Measurements from ENCODE around the gene PML. TPM values are rescaled to one million over a fixed set of nuclear protein-coding genes. Genes with fewer than 3 reads are reported as not detected.
A peak's percentile ranks its signal among the peaks of the same experiment; 100 is the strongest.

PML gene
- total RNA-seq, 1 donor: 31.9 TPM

DNA sequence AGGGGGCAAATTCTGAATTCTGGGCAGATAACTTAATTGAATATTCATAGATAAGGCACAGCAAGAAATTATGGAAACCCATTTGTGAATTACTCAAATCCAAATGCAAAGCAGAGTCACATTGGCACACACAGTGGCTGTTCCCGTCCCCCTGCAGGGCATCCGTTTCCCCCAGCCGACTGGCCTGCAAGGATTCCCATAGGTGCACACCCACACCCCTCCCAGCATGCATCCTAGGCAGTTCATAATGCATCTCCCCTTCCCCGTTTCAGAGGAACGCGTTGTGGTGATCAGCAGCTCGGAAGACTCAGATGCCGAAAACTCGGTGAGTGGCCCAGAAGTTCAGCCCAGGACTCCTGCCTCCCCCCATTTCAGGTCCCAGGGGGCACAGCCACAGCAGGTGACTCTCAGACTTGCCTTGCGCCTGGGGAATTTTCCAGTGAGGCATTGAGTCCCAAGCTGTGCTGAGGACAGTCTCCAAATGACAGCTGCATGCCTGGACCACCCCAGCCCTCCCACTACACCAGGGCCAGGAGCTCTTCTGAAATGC lies 39.8 kb downstream of the PML start:
- DNase-seq (ENCODE audit: low read depth): no peak
- TF ChIP-seq, protein P1, sequence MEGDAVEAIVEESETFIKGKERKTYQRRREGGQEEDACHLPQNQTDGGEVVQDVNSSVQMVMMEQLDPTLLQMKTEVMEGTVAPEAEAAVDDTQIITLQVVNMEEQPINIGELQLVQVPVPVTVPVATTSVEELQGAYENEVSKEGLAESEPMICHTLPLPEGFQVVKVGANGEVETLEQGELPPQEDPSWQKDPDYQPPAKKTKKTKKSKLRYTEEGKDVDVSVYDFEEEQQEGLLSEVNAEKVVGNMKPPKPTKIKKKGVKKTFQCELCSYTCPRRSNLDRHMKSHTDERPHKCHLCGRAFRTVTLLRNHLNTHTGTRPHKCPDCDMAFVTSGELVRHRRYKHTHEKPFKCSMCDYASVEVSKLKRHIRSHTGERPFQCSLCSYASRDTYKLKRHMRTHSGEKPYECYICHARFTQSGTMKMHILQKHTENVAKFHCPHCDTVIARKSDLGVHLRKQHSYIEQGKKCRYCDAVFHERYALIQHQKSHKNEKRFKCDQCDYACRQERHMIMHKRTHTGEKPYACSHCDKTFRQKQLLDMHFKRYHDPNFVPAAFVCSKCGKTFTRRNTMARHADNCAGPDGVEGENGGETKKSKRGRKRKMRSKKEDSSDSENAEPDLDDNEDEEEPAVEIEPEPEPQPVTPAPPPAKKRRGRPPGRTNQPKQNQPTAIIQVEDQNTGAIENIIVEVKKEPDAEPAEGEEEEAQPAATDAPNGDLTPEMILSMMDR (IDR thresholded peaks at IDR 0.05; ENCODE audit: insufficient read depth, low read length): no peak
- no peak overlapping the region for H3K4me3 ChIP-seq (ENCODE audit: low read depth, low read length)

DNA sequence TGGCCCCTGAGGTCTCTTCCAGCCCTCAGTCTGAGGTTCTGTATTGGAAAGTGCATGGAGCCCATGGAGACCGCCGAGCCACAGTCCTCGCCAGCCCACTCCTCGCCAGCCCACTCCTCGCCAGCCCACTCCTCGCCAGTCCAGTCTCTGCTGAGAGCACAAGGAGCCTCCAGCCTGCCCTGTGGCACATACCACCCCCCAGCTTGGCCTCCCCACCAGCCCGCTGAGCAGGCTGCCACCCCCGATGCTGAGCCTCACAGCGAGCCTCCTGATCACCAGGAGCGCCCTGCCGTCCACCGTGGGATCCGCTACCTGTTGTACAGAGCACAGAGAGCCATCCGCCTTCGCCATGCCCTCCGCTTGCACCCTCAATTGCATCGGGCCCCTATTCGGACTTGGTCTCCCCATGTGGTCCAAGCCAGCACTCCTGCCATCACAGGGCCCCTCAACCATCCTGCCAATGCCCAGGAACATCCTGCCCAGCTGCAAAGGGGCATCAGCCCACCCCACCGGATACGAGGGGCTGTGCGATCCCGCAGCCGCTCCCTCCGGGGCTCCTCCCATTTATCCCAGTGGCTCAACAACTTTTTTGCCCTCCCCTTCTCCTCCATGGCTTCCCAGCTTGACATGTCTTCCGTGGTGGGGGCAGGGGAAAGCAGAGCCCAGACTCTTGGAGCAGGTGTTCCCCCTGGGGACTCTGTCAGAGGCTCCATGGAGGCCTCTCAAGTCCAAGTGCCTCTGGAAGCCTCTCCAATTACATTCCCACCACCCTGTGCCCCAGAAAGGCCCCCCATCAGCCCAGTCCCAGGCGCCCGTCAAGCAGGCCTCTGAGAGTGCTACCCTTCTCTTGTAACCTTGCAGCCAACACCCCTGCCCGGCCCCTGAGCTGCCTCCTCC lies 40.9 kb downstream of the PML start:
- no peak for DNase-seq (ENCODE audit: low read depth)
- TF ChIP-seq, protein P1 (IDR thresholded peaks at IDR 0.05; ENCODE audit: insufficient read depth, low read length): no peak

DNA sequence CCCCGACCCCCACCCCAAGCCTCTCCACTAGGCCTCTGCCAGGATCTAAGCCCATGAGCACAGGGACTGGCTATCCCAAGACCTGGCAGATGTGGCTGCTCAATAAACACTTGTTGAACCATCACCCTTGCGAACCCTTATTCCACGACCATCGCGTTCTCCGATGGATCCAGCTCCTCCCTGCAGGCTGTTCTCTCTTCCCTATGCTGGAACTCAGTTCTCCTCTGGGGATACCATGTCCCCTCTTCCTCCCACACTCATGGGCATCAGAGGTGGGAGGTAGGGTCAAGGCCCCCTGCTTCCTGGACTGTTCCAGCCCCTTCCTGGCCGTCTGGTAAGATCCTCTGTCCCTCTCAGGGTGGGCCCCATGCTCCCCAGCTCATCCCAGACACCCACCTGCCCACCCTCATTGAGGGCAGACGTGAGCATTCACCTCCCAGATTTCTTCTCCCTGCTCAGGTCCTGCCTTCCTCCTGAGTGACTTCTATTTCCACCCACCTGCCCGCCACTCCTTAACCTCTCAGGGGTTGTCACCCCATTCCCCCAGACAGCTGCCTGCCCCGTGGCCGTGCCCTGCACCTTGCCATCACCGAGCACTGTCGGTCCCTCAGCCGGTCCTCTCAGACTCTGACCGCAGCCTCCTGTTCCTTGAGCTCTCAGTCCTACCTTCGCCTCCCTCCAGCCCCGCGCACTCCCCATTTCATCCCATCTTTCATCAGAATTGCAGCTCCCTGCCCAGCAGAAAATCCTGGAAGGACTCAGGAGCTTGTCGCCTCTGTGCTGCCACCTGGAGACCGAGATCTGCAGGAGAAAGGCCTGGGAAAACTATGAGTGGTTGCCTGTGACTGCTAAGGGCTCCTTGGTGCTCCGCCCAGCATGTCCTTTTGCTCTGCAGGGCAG lies 42.0 kb downstream of the PML start:
- no peak overlapping the region for H3K4me3 ChIP-seq (ENCODE audit: low read depth, low read length)
- DNase-seq (ENCODE audit: low read depth): peak; percentile 85
- TF ChIP-seq, protein P1 (IDR thresholded peaks at IDR 0.05; ENCODE audit: insufficient read depth, low read length): peak; percentile 83

More for the DNA sequence above, 40.9 kb downstream of the PML start:
- H3K4me3 ChIP-seq (ENCODE audit: low read depth, low read length): no peak overlapping the region

DNA sequence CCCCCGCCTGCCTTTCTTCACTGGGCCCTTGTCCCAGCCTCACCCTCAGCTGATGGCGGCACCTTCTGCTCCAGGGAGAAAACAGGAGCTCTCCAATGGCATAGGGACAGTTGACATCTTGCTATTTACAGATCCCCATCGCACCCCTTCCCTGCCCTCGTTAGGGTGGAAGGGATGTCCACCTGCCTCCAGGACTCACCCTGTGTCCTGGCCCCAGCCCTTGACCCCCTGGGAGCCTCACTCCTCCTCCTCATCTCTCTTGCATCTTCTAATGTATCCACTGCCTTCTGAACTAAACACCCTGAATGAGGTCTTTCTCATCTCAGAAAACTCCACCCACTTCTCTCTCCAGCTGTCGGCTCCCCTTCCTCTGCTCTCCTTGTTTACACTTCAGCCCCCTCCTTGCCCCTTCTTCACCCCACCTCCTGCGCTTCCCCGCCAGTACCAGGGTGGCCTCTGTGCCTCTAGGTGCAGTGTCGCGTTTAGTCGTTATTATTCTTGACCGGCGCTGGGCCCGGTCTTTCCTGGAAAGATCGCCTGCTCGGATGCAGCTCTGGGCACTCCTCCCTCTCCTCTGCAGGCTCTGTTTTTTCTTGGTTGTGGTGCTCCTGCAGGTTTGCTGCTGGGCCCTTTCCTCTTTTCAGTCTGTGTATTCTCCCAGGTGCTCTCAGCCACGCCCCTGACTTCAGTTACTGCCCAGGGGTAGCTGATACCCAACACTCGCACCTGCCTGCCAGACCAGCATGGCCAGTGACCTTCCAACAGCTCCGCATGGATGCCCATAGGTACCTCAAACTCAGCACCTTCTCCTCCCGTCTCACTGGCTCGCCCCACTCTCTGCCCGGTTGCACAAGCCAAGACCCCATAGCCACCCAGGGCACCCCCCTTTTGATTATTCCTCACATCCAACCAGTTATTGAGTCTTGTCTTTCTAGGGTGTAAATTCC lies 42.9 kb downstream of the PML start:
- DNase-seq (ENCODE audit: low read depth): no peak
- no peak overlapping the region for H3K4me3 ChIP-seq (ENCODE audit: low read depth, low read length)
- TF ChIP-seq, protein P1 (IDR thresholded peaks at IDR 0.05; ENCODE audit: insufficient read depth, low read length): no peak

DNA sequence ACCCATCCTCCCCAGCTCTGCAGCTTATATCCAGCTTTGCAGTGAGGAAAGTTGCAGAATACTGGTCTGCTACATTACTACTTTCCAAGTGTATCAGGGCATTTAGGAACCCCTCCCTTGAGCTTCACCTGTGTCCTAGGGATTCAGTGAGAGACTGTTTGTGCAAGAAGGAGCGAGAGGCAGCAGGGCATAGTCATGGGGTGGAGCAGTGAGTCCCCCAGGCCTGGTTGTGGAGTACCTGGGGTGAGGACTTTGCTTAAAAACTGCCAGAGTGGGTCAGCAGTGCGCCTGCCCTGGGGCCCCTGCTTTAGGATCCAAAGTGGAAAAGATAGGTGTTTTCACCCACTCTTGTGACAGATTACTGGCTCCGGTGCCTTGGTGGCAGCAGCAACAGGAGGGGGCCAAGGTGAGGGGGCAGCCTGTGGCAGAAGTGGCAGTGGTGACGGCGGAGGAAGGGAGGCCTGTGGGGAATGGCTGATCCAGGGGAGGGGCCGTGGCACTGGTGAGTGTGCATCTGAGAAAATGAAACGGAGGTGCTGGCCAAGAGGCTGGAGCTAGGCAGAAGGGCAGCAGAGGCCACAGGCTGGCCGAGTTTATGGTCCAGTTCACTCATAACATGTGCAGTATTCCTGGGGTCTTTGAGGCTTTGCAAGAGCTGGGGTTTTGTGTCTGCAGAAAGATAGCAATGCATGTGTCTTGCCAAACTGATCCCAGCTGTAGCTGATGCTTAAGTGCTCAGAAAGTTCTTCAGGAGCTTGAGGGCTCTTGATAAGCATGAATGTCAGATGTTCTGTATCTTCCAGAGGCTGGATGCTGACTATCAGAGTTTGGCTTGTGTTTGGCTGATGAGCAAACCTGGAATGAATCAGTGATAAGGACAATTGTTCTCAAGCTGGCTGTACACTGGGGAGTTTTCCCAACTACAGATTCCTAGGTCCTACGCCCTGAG lies 44.5 kb downstream of the PML start:
- H3K4me3 ChIP-seq (ENCODE audit: low read depth, low read length): no peak overlapping the region
- TF ChIP-seq, protein P1 (IDR thresholded peaks at IDR 0.05; ENCODE audit: insufficient read depth, low read length): no peak
- DNase-seq (ENCODE audit: low read depth): peak; percentile 96
